Measurements from ENCODE around the gene SLC39A11.
"Not testable (repeated sequence)": the region's sequence is repeated elsewhere in the genome, so short reads cannot be mapped to it uniquely, and the experiment has no call there.

SLC39A11 gene

GRCh38 chr17:73092523-73093135 lies at the start of gene SLC39A11:
Gene SLC39A11, minus strand, starts transcription at chr17:73092688. Its CDS starts 3,924 bp downstream, at chr17:73088764.
- DNase-seq = peak; percentile 89

GRCh38 chr17:73141411-73141810 lies 48.9 kb upstream of the SLC39A11 start:
- no peak for DNase-seq

GRCh38 chr17:73140566-73140965 lies 48.1 kb upstream of the SLC39A11 start:
- DNase-seq = no peak

GRCh38 chr17:73139296-73139695 lies 46.8 kb upstream of the SLC39A11 start:
- DNase-seq = no peak

- no peak for DNase-seq
These were observed 46.2 kb upstream of the SLC39A11 start for GRCh38 chr17:73138541-73139138.

- DNase-seq = no peak
These were observed 44.9 kb upstream of the SLC39A11 start for GRCh38 chr17:73137376-73137775.

- no peak for DNase-seq
These were observed 43.3 kb upstream of the SLC39A11 start for GRCh38 chr17:73135766-73136165.

- DNase-seq = no peak
These were observed 41.6 kb upstream of the SLC39A11 start for GRCh38 chr17:73133911-73134649.

- DNase-seq = no peak
These were observed 39.6 kb upstream of the SLC39A11 start for GRCh38 chr17:73132085-73132492.

- not testable (repeated sequence) for DNase-seq
These were observed 39.0 kb upstream of the SLC39A11 start for GRCh38 chr17:73131439-73131838.

- no peak for DNase-seq
These were observed 38.5 kb upstream of the SLC39A11 start for GRCh38 chr17:73130977-73131376.

GRCh38 chr17:73128496-73128895 lies 36.0 kb upstream of the SLC39A11 start:
- DNase-seq = no peak

GRCh38 chr17:73126716-73127473 lies 34.4 kb upstream of the SLC39A11 start:
- no peak for DNase-seq

- no peak for DNase-seq
These were observed 31.3 kb upstream of the SLC39A11 start for GRCh38 chr17:73123606-73124320.

GRCh38 chr17:73122953-73123605 lies 30.6 kb upstream of the SLC39A11 start:
- DNase-seq = no peak

- no peak for DNase-seq
These were observed 29.0 kb upstream of the SLC39A11 start for GRCh38 chr17:73121506-73121905.

- DNase-seq = no peak
These were observed 27.1 kb upstream of the SLC39A11 start for GRCh38 chr17:73119631-73120030.

- no peak for DNase-seq
These were observed 26.5 kb upstream of the SLC39A11 start for GRCh38 chr17:73118951-73119391.

- no peak for DNase-seq
These were observed 25.7 kb upstream of the SLC39A11 start for GRCh38 chr17:73118139-73118538.

- DNase-seq = no peak
These were observed 19.8 kb upstream of the SLC39A11 start for GRCh38 chr17:73112246-73112645.

- DNase-seq = no peak
These were observed 18.9 kb upstream of the SLC39A11 start for GRCh38 chr17:73111386-73111785.

- no peak for DNase-seq
These were observed 14.7 kb upstream of the SLC39A11 start for GRCh38 chr17:73107191-73107590.

All from CD4-positive, alpha-beta T cell treated with Interleukin-4 for 4 hours (primary cell).